Stomach (tissue), 9 donors: ENCODE measurements around the gene GPRC5B. TPM values are rescaled to one million over a fixed set of nuclear protein-coding genes. Genes with fewer than 3 reads are reported as not detected.

Experiments used
- DNase-seq, 2 donors: peaks; one replicate each; pipeline versions ENCODE4 v3.0.0 to v3.0.0-alpha.2; 2013 to 2019
- H3K27ac ChIP-seq, 5 donors: fragments of 200-600 bp in 4 of 5; sonication (generic) in 4 of 5; one replicate each; pipeline ENCODE4 v1.5.1; 2013 to 2019; ENCODE audit warnings: mild to moderate bottlenecking in 1 of 5, moderate library complexity in 1 of 5
- H3K27me3 ChIP-seq, 3 donors: fragments of 200-600 bp; sonication (generic); one replicate each; pipeline ENCODE4 v1.5.1; 2017 to 2019; ENCODE audit warnings: mixed run types in 1 of 3
- H3K36me3 ChIP-seq, 4 donors: fragments of 200-600 bp; sonication (generic); 1 replicate in 3 of 4; 2 replicates in 1 of 4; pipeline ENCODE4 v1.5.1; 2016 to 2019
- H3K4me1 ChIP-seq, 4 donors: fragments of 200-600 bp; sonication (generic); one replicate each; pipeline ENCODE4 v1.5.1; 2016 to 2019
- H3K4me3 ChIP-seq, 4 donors: fragments of 200-600 bp; sonication (generic) in 3 of 4; one replicate each; pipeline ENCODE4 v1.5.1; 2016 to 2019; ENCODE audit warnings: mild to moderate bottlenecking in 1 of 4
- H3K9me3 ChIP-seq, 4 donors: fragments of 200-600 bp; sonication (generic); one replicate each; pipeline ENCODE4 v1.5.1; 2016 to 2019
- CTCF ChIP-seq, 7 experiments: fragments of 450-650 bp in 4 of 7; fragments of 200-600 bp in 3 of 7; sonication (generic) in 3 of 7; IDR thresholded peaks; one replicate each; pipeline ENCODE4 v1.5.1; 2016 to 2019; ENCODE audit warnings: antibody characterized with exemption in 7 of 7, control low read depth in 2 of 7, mild to moderate bottlenecking in 1 of 7
- EP300 ChIP-seq: sonication (generic); formaldehyde crosslinking; IDR thresholded peaks from one replicate; pipeline ENCODE4 v1.6.1; 2017; ENCODE audit warnings: antibody characterized with exemption
- POLR2A ChIP-seq, 4 donors: fragments of 450-650 bp; IDR thresholded peaks; one replicate each; pipeline ENCODE4 v1.6.1; 2016; ENCODE audit warnings: antibody characterized with exemption in 4 of 4, control low read depth in 2 of 4, mild to moderate bottlenecking in 1 of 4, moderate library complexity in 1 of 4
- POLR2AphosphoS5 ChIP-seq, 3 donors: sonication (generic); formaldehyde crosslinking; IDR thresholded peaks; one replicate each; pipeline ENCODE4 v1.6.1; 2016; ENCODE audit warnings: antibody characterized with exemption in 3 of 3
- WGBS, 5 donors: extraction: QIAGEN DNeasy Blood & Tissue Kit in 3 of 5; methylation state at CpG; one replicate each; pipeline versions ENCODE4 v1.1.5 to v1.1.7; 2013 to 2018; 5-methylcytosine and 5-hydroxymethylcytosine counted together
- intact Hi-C: fragments of 100-400 bp; cut with DNase I; formaldehyde crosslinking; loops from one replicate; pipeline ENCODE4 v1.15.1; 2023; ENCODE audit warnings: low total_unique reads
- polyA plus RNA-seq, 3 donors: library from polyadenylated mRNA; stranded (reverse); fragments of 200-250 nt; gene quantifications; one replicate each; pipeline ENCODE4 v1.2.3, GENCODE V29; 2013
- total RNA-seq, 5 donors: library from RNA; depleted of rRNA; stranded (reverse); fragments of >200 nt; gene quantifications; one replicate each; pipeline versions ENCODE4 v1.1.0 to v1.2.3, GENCODE V29; 2014 to 2016
- donor health status: healthy with polysubstance abuse.
- donor health status: Bipolar disorder and iron deficiency.
- donor health status: healthy.

GPRC5B gene
- total and polyA plus RNA-seq, 8 donors: 6.1 to 77.2 (median 24.6) TPM

- Histone ChIP-seq H3K9me3 (peaks cover 0 to 6% (median 0%) of the 10 kb centered on the region in 4 donors), H3K4me1 (no peaks in the 10 kb centered on the region), H3K36me3 (no peaks in the 10 kb centered on the region), H3K4me3 (no peak overlapping the region), H3K27me3 (peaks cover 0 to 12% (median 0%) of the 10 kb centered on the region in 3 donors), H3K27ac (no peak overlapping the region)
- DNase-seq: peak in 1 of 2 donors; percentile 25
- intact Hi-C loops: no loop called here
- TF ChIP-seq CTCF (IDR thresholded peaks at IDR 0.05): no peak
- no peak for TF ChIP-seq POLR2A (IDR thresholded peaks at IDR 0.05)
- no peak for TF ChIP-seq EP300
- no peak for TF ChIP-seq POLR2AphosphoS5 (IDR thresholded peaks at IDR 0.05)
- WGBS, 5 donors: 71 to 85% (median 78%) methylated on average over 12 of the region's 12 CpGs
These were observed 44.4 kb upstream of the GPRC5B start for GRCh38 chr16:19929062-19929511.

- H3K27me3 ChIP-seq: peaks cover 0 to 12% (median 0%) of the 10 kb centered on the region in 3 donors
- no peak for TF ChIP-seq POLR2AphosphoS5 (IDR thresholded peaks at IDR 0.05)
- TF ChIP-seq CTCF (IDR thresholded peaks at IDR 0.05): no peak
- intact Hi-C loops: no loop called here
- H3K4me1 ChIP-seq: no peaks in the 10 kb centered on the region
- WGBS, 5 donors: 70 to 76% (median 71%) methylated on average over 1 of the region's 1 CpG
- H3K36me3 ChIP-seq: no peaks in the 10 kb centered on the region
- H3K9me3 ChIP-seq: peaks cover 0 to 6% (median 0%) of the 10 kb centered on the region in 4 donors
- no peak overlapping the region for H3K27ac ChIP-seq
- no peak for DNase-seq
- no peak overlapping the region for H3K4me3 ChIP-seq
These were observed 43.8 kb upstream of the GPRC5B start for GRCh38 chr16:19928432-19928831.

GRCh38 chr16:19926449-19927390, 42.1 kb upstream of the GPRC5B start:
- no peak overlapping the region for H3K4me3 ChIP-seq
- H3K4me1 ChIP-seq: no peaks in the 10 kb centered on the region
- H3K27ac ChIP-seq: no peak overlapping the region
- WGBS, 5 donors: 75 to 81% (median 79%) methylated on average over 8 of the region's 8 CpGs
- no peak for DNase-seq
- H3K9me3 ChIP-seq: peaks cover 0 to 6% (median 0%) of the 10 kb centered on the region in 4 donors
- intact Hi-C loops: no loop called here
- H3K27me3 ChIP-seq: peaks cover 0 to 9% (median 0%) of the 10 kb centered on the region in 3 donors
- TF ChIP-seq CTCF (IDR thresholded peaks at IDR 0.05): no peak
- no peak for TF ChIP-seq POLR2A (IDR thresholded peaks at IDR 0.05)
- TF ChIP-seq EP300: no peak
- no peak for TF ChIP-seq POLR2AphosphoS5 (IDR thresholded peaks at IDR 0.05)
- H3K36me3 ChIP-seq: no peaks in the 10 kb centered on the region

GRCh38 chr16:19923396-19923795, 38.7 kb upstream of the GPRC5B start:
- intact Hi-C loops: no loop called here
- DNase-seq: no peak

More at GRCh38 chr16:19923396-19923795, 38.7 kb upstream of the GPRC5B start:
- Histone ChIP-seq H3K4me1 (no peaks in the 10 kb centered on the region), H3K36me3 (no peaks in the 10 kb centered on the region), H3K27ac (no peak overlapping the region), H3K4me3 (no peak overlapping the region), H3K9me3 (peaks cover 0 to 6% (median 0%) of the 10 kb centered on the region in 4 donors), H3K27me3 (no peaks in the 10 kb centered on the region)
- TF ChIP-seq CTCF (IDR thresholded peaks at IDR 0.05) (no peak), POLR2AphosphoS5 (IDR thresholded peaks at IDR 0.05) (no peak), POLR2A (IDR thresholded peaks at IDR 0.05) (no peak), EP300 (no peak)
- WGBS, 5 donors: 59 to 79% (median 67%) methylated on average over 5 of the region's 5 CpGs
